Stimulated activated CD8-positive, alpha-beta memory T cell treated with anti-CD3 and anti-CD28 coated beads, Interleukin-4, amount 100 ng/mL, for 24 hours (primary cell): Measurements from ENCODE around the gene TCF20.

Source experiments
- DNase-seq: peaks from one replicate; pipeline ENCODE4 v3.0.0-alpha.2; 2020; ENCODE audit warnings: low read depth

Gene TCF20

DNA sequence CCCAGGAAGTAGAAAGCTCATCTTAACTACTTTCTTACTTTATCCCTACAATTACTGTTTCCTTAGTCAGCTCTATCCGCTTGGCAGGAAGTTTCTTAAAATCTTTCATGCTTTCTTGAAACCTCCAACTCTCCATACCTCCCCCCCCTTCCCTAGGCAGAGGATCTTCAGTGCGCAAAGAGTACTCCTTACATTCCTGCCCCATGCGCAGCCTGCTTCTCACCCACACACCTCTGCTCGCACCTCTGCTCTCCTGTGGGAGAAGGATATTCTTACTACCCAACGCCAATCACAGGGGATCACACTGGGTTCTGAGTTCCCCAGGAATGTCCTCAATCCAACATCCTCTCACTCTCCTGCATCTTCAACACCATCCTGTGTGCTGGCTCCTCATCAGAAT is 12.3 kb downstream of the TCF20 start:
- DNase-seq, result no peak

DNA sequence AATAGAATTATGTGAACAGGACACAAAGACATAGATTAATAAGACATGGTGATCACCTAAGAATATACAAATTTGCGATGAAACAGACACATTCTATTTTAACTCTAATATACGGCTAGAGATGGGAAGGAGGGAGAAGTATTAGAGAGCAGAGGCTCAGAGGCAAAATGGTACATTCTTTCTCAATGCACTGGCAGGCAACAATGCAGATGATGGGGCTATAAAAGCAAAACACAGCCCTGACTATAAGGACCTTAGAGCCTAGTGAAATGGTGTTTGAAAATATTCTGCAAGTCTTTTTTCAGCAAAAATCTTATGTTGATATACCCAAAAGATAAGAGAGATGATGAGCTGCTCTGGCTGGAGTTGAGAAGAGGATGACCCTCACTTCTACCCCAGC is 13.1 kb downstream of the TCF20 start:
- no peak for DNase-seq

DNA sequence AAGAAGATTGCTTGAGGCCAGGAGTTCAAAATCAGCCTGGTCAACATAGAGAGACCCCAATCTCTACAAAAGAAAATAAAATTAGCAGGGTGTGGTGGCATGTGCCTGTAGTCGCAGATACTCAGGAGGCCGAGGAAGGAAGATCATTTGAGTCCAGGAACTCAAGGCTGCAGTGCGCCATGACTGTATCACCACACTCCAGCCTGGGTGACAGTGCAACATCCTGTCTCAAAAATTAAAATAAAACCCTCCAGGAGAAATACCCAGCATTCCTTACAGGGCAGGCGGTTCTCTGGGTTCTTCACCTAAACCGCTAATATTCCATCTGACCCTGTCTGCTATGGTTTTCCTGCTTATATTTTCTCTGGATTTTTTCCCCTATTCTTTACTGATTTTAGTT is 13.5 kb downstream of the TCF20 start:
- DNase-seq, result no peak

DNA sequence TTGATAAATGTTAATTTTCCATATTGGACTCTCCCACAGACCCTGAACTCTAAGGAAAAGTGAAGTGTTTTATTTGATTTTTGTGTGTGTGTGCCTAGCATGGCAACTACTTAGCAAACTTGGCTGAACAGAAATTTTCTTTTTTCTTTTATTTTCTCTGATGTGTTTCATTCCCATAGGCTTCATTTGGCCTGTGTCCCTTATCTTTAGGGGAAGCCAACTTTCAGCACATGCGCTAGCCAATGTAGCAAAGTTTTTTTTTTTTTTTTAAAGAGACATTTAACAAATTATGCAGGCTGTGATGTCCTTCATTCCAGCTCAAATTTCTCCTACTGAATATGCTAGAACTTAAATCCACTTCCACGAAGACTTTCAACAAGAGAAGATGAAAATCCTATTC is 14.2 kb downstream of the TCF20 start:
- no peak for DNase-seq

DNA sequence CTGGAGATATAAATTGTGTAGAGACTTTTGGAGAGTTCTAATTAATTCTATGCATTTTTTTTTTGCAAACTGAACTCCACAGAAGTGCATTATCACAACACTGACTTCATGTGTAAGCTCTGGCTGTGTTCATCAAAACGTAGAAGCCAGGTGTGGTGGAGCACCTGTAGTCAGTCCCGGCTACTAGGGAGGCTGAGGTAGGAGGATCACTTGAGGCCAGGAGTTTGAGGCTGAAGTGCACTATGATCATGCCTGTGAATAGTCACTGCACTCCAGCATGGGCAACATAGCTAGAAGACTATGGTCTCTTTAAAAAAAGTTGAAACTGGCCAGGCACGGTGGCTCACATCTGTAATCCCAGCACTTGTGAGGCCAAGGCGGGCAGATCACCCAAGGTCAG is 20.6 kb downstream of the TCF20 start:
- DNase-seq, result no peak

DNA sequence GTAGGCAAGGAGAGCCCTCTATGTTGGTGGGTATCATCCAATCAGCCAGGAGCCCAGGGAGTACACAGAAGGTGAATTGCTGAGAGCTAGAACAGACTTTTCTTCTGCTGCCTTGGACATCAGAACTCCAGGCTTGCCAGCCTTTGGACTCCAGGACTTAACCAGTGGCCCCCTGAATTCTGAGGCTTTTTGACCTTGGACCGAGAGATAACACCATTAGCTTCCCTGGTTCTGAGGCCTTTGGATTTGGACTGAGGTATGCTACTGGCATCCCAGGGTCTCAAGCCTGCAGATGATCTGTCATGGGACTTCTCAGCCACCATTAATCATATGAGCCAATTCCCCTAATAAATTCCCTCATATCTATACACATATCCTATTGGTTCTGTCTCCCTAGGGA is 21.5 kb downstream of the TCF20 start:
- no peak for DNase-seq

- DNase-seq, result no peak
These were observed 22.9 kb downstream of the TCF20 start for GRCh38 chr22:42247596-42247995.

GRCh38 chr22:42243802-42244060 is 26.7 kb downstream of the TCF20 start:
- DNase-seq, result no peak

GRCh38 chr22:42236848-42237247 is 33.6 kb downstream of the TCF20 start:
- DNase-seq, result no peak

- DNase-seq, result no peak
These were observed 34.2 kb downstream of the TCF20 start for GRCh38 chr22:42236268-42236667.

- DNase-seq, result no peak
These were observed 36.6 kb downstream of the TCF20 start for GRCh38 chr22:42233879-42234278.

DNA sequence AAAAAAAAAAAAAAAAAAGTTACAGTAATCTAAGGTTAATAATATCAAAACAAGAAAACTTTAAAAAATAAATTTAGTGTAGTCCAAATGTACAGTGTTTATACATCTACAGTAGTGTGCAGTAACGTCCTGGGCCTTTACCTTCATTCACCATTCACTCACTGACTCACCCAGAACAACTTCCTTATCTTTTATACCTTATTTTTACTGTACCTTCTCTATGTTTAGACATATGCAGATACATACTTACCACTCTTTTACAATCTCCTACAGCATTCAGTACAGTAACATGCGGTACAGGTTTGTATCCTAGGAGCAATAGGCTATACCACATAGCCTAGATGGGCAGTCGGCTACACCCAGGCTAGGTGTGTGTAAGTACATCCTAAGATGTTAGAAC is 38.5 kb downstream of the TCF20 start:
- no peak for DNase-seq

DNA sequence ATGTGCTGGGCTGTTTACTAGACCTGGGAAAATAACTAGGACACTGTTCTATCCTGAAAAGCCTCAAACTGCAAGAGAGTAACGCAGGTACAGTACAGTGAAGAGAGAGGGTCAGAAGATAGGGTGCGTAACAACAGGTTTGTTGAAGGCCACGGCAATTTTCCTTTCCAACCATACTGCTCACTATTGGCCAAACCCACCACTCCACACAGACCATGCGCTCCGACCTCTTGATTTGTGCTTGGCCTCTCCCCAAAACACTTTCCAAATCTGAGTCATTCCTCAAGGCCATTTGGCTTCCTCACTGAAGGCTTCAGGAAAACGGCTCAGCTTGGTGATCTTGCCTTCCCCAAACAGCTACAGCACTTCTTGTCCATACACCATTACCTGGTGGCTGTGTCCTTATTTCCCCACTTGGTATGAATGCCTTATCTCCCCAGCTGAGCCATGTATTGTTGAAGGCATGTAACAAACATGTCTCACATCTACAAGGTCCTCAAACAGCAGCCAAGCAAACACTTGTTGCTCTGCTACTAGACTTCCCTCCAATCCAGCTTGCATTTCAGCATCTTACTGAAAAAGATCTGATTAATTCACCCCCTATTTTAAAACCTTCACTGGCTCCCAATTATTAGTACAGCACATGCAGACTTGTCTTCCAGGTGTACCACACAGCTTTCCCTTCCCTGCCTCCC is 40.9 kb downstream of the TCF20 start:
- DNase-seq, result no peak

GRCh38 chr22:42228483-42228882 is 42.0 kb downstream of the TCF20 start:
- no peak for DNase-seq

- DNase-seq, result no peak
These were observed 43.0 kb downstream of the TCF20 start for GRCh38 chr22:42227435-42227834.

DNA sequence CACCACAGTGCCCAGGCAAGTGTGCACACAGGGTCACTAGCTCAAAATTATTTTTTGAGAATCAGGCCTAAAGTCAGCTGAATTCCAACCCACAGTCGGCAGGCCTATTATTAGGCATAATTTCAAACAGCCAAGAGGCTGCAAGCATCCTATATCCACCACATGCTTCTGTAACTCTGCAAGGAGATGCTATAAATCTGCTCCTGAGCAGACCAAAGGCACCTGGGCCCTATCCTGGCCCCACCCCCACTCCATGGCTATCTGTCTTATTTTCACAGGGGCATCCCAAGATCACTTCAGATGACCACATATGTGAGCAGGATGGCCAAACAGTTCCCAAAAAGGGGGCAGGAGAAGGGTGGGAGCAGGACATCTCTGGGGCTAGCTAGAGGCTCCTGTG is 44.6 kb downstream of the TCF20 start:
- DNase-seq, result no peak

DNA sequence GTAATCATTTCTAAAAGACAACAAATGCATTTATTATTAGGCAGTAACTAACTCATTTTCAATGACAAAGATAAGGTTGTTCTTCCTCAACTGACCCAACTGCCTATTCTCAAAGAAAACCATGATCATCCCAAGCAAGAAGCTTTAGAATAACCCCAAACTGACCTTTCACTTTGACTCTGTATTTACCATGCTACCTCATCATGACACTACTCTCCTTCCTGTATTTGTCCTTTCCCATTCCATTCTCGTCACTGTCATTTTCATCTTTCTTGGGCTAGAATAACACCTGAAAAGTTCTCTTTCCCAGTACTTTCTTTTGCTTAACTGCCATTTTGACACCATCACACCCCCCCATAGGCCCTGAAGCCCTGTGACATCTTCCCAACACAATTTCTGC is 48.3 kb downstream of the TCF20 start:
- DNase-seq, result no peak
